ENCODE results near the gene TBL1XR1.
"Not testable (repeated sequence)": the region's sequence is repeated elsewhere in the genome, so short reads cannot be mapped to it uniquely, and the experiment has no call there.

Gene TBL1XR1

DNA sequence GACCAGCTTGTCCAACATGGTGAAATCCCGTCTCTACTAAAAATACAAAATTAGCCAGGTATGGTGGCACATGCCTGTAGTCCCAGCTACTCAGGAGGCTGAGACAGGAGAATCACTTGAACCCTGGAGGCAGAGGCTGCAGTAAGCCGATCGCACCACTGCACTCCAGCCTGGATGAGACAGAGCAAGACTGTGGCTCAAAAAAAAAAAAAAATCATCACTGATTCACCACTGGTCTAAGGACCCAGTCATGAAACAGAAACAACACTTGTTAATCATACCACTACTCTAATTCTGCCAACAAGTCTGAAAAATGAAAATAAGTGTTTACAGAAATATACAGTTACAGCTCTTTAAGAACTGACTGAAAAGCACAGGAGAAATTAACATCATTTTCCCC lies 12.7 kb downstream of the TBL1XR1 start:
- H3K27me3 Mint-ChIP-seq; H3K9me3 Mint-ChIP-seq; intact Hi-C loops (cut with micrococcal nuclease); H3K27ac Mint-ChIP-seq; H3K36me3 Mint-ChIP-seq (ENCODE audit: low read depth); H3K4me3 Mint-ChIP-seq: not testable (repeated sequence)
- H3K4me1 Mint-ChIP-seq (ENCODE audit: low read depth): peaks cover 57% of the 10 kb centered on the region

GRCh38 chr3:177182352-177182751 lies 14.9 kb downstream of the TBL1XR1 start:
- Mint-ChIP-seq H3K27me3 (no peaks in the 10 kb centered on the region), H3K36me3 (ENCODE audit: low read depth) (peaks cover 14% of the 10 kb centered on the region), H3K4me3 (no peak overlapping the region), H3K4me1 (ENCODE audit: low read depth) (peaks cover 65% of the 10 kb centered on the region), H3K27ac (no peak overlapping the region), H3K9me3 (no peaks in the 10 kb centered on the region)
- intact Hi-C loops (cut with micrococcal nuclease): no loop called here

DNA sequence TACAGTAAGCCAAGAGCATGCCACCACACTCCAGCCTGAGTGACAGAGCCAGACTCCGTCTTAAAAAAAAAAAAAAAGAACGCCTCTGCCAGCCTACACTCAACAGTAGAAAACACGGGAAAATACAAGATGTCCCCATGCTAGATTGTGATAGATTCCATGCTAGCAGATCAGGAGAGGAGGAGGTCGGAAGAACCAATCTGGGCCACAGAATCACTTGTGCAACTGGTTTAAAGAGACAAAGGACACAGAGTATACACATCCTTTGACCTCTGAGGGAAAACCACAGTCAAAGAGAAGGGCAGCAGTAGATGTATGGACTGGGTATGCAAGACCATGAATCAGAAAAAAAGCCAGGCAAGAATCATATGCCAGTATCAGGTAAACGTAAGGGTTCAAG lies 15.9 kb downstream of the TBL1XR1 start:
- H3K27ac Mint-ChIP-seq: peak overlapping the region; percentile 26
- peaks cover 23% of the 10 kb centered on the region for H3K36me3 Mint-ChIP-seq (ENCODE audit: low read depth)
- no peaks in the 10 kb centered on the region for H3K27me3 Mint-ChIP-seq
- peaks cover 60% of the 10 kb centered on the region for H3K4me1 Mint-ChIP-seq (ENCODE audit: low read depth)
- intact Hi-C loops (cut with micrococcal nuclease): no loop called here
- H3K4me3 Mint-ChIP-seq: no peak overlapping the region
- no peaks in the 10 kb centered on the region for H3K9me3 Mint-ChIP-seq

DNA sequence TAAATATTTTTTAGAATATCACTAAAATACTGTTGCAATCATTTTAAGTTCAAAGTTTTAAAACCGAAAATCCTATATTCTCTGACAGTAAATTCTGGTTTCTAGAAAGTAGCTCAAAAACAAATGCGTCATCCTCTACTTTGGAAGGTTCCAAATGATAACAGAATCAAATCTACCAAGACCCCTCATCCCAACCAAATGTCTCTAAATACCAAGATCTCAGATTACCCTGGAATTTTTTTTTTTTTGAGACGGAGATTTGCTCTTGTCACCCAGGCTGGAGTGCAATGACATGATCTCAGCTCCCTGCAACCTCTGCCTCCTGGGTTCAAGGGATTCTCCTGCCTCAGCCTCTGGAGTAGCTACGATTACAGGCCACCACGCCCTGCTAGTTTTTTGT lies 16.8 kb downstream of the TBL1XR1 start:
- Mint-ChIP-seq H3K27ac (peak overlapping the region; percentile 49), H3K36me3 (ENCODE audit: low read depth) (peaks cover 23% of the 10 kb centered on the region), H3K4me1 (ENCODE audit: low read depth) (peaks cover 60% of the 10 kb centered on the region), H3K9me3 (no peaks in the 10 kb centered on the region), H3K27me3 (no peaks in the 10 kb centered on the region), H3K4me3 (no peak overlapping the region)
- intact Hi-C loops (cut with micrococcal nuclease): no loop called here

- Mint-ChIP-seq H3K9me3 (no peaks in the 10 kb centered on the region), H3K36me3 (ENCODE audit: low read depth) (peaks cover 23% of the 10 kb centered on the region), H3K27me3 (no peaks in the 10 kb centered on the region), H3K4me1 (ENCODE audit: low read depth) (peaks cover 56% of the 10 kb centered on the region), H3K27ac (peak overlapping the region; percentile 49), H3K4me3 (no peak overlapping the region)
- intact Hi-C loops (cut with micrococcal nuclease): no loop called here
These were observed 17.8 kb downstream of the TBL1XR1 start for GRCh38 chr3:177179281-177180067.

DNA sequence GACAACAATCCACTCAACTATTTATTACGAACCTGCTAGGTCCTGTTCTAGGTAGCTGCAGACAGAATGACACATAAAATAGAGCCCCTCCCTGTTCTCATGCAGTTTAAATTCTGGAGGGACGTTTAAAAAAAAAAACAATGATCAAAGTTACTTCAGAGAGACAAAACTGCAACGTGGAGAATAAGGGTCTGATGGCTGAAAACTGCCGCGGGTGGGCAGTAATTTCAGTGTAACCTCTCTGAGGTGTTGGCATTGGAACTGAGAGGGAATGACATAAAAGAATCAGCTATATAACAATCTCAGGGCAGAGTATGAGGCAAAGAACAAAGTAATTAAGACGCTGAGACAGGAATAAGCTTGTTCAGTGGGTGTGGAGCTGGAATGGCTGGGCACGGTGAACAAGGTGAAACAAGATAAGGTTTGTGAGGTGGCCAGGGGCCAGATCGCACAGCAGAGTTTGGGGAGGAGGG lies 19.5 kb downstream of the TBL1XR1 start:
- H3K27ac Mint-ChIP-seq: peak overlapping the region; percentile 23
- intact Hi-C loops (cut with micrococcal nuclease): no loop called here
- no peaks in the 10 kb centered on the region for H3K9me3 Mint-ChIP-seq
- H3K27me3 Mint-ChIP-seq: no peaks in the 10 kb centered on the region
- H3K36me3 Mint-ChIP-seq (ENCODE audit: low read depth): peaks cover 29% of the 10 kb centered on the region
- H3K4me1 Mint-ChIP-seq (ENCODE audit: low read depth): peaks cover 71% of the 10 kb centered on the region
- no peak overlapping the region for H3K4me3 Mint-ChIP-seq

GRCh38 chr3:177174607-177175170 lies 22.6 kb downstream of the TBL1XR1 start:
- Mint-ChIP-seq H3K27ac (no peak overlapping the region), H3K36me3 (ENCODE audit: low read depth) (peaks cover 47% of the 10 kb centered on the region), H3K27me3 (no peaks in the 10 kb centered on the region), H3K9me3 (no peaks in the 10 kb centered on the region), H3K4me1 (ENCODE audit: low read depth) (peaks cover 58% of the 10 kb centered on the region), H3K4me3 (no peak overlapping the region)
- intact Hi-C loops (cut with micrococcal nuclease): no loop called here

DNA sequence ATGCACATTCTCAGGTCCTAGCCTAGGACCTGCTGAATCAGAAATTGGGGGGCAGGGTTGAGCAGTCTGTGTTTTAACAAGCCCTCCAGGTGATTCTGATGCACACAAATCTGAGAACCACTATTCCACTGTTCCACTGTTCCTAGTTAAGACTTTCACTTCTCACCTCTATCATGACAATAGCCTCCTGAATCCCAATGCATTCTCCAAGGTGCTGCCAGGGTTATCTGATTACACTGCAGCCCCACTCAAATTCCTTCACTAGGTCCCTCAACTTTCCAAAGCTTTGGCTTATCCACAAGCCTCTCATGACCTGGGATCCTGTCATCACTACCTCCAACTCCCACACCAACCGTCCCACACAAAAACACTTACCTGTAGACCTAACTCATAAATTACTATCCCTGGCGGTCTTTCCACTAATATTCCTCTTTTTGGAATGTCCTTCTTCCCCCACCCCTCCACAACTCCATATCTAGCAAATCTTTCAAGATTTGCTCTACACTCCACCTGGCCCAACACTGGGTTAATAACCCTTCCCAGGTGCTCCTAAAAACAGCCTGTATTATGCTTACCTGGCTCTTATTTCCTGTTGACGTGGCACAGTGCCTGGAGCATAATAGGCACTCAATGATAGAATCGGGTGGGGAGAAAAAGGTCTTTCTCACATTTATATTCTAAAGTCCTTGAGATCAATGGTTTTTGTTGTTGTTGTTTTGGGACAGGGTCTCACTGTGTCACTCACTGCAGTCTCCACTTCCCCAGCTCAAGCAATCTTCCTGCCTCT lies 27.2 kb downstream of the TBL1XR1 start:
- intact Hi-C loops (cut with micrococcal nuclease): no loop called here
- H3K9me3 Mint-ChIP-seq: peaks cover 15% of the 10 kb centered on the region
- H3K36me3 Mint-ChIP-seq (ENCODE audit: low read depth): peaks cover 50% of the 10 kb centered on the region
- H3K27me3 Mint-ChIP-seq: no peaks in the 10 kb centered on the region
- no peak overlapping the region for H3K4me3 Mint-ChIP-seq
- no peak overlapping the region for H3K27ac Mint-ChIP-seq
- peaks cover 47% of the 10 kb centered on the region for H3K4me1 Mint-ChIP-seq (ENCODE audit: low read depth)

GRCh38 chr3:177168431-177168830 lies 28.9 kb downstream of the TBL1XR1 start:
- H3K4me1 Mint-ChIP-seq (ENCODE audit: low read depth): peaks cover 35% of the 10 kb centered on the region
- H3K36me3 Mint-ChIP-seq (ENCODE audit: low read depth): peaks cover 61% of the 10 kb centered on the region
- peaks cover 15% of the 10 kb centered on the region for H3K9me3 Mint-ChIP-seq
- no peaks in the 10 kb centered on the region for H3K27me3 Mint-ChIP-seq
- intact Hi-C loops (cut with micrococcal nuclease): no loop called here
- H3K4me3 Mint-ChIP-seq: no peak overlapping the region
- H3K27ac Mint-ChIP-seq: no peak overlapping the region

DNA sequence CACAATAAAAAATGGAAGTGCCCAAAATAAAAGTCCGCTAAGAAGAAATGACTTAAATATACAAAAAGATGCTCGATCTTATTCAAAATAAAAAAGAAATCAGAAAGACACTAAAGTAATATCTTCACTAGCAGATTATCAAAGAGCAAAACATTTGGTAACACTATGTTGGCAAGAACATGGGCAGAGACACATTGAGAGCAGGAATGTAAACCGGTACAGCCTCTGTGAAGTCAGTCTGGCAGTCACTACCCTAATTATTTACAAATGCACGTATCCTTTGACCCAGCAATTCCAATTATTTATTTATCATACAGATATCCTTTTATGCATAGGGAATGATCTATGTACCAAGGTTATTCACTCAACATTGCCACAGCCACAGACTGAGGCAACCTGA lies 34.5 kb downstream of the TBL1XR1 start:
- Mint-ChIP-seq H3K9me3 (peaks cover 15% of the 10 kb centered on the region), H3K4me3 (no peak overlapping the region), H3K27ac (no peak overlapping the region), H3K27me3 (no peaks in the 10 kb centered on the region), H3K4me1 (ENCODE audit: low read depth) (peaks cover 12% of the 10 kb centered on the region), H3K36me3 (ENCODE audit: low read depth) (peaks cover 59% of the 10 kb centered on the region)
- intact Hi-C loops (cut with micrococcal nuclease): no loop called here

- intact Hi-C loops (cut with micrococcal nuclease); H3K9me3 Mint-ChIP-seq; H3K27ac Mint-ChIP-seq; H3K4me3 Mint-ChIP-seq; H3K27me3 Mint-ChIP-seq: not testable (repeated sequence)
- peaks cover 12% of the 10 kb centered on the region for H3K4me1 Mint-ChIP-seq (ENCODE audit: low read depth)
- H3K36me3 Mint-ChIP-seq (ENCODE audit: low read depth): peaks cover 52% of the 10 kb centered on the region
These were observed 35.7 kb downstream of the TBL1XR1 start for GRCh38 chr3:177161603-177162002.

DNA sequence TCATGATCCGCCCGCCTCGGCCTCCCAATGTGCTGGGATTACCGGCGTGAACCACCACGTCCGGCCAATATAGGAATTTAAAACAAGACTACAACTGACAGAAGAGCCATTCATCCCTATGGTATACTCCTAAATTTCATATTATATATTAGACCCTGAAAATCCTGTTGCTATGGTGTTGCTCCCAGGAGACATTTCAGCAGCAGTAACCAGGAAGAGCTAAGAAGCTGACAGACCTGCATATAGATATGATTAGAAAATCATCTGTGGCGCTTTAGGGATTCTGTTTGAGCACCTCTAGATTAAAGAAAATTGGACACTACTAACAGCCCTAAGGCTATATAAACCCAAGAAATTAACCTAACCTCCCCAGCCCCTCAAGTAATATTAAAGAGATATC lies 38.8 kb downstream of the TBL1XR1 start:
- no peaks in the 10 kb centered on the region for H3K27me3 Mint-ChIP-seq

DNA sequence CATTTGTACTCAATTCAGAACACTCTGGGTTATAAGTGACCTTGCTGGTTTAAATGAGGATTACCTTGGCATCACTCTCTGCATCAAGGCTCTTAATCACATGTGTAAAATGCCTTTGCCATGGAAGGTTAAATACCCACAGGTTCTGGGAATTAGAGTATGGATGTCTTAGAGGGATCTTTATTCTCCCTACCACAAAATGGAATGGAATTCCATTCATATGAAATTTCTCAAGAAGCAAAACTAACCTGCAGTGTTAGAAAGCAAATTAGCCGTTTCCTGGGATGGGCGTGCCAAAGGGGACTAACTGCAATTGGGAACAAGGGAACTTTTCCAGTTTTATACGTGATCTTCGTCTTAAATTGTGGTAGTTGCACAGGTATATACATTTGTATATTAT lies 39.8 kb downstream of the TBL1XR1 start:
- Mint-ChIP-seq H3K27ac (no peak overlapping the region), H3K36me3 (ENCODE audit: low read depth) (peaks cover 31% of the 10 kb centered on the region), H3K27me3 (no peaks in the 10 kb centered on the region), H3K9me3 (no peaks in the 10 kb centered on the region), H3K4me1 (ENCODE audit: low read depth) (peaks cover 16% of the 10 kb centered on the region), H3K4me3 (no peak overlapping the region)
- intact Hi-C loops (cut with micrococcal nuclease): no loop called here

More for the DNA sequence above, 38.8 kb downstream of the TBL1XR1 start:
- Mint-ChIP-seq H3K4me3 (no peak overlapping the region), H3K36me3 (ENCODE audit: low read depth) (peaks cover 40% of the 10 kb centered on the region), H3K4me1 (ENCODE audit: low read depth) (peaks cover 12% of the 10 kb centered on the region), H3K9me3 (no peaks in the 10 kb centered on the region), H3K27ac (no peak overlapping the region)
- intact Hi-C loops (cut with micrococcal nuclease): no loop called here

- Mint-ChIP-seq H3K27me3 (no peaks in the 10 kb centered on the region), H3K27ac (peak overlapping the region; percentile 65)
- intact Hi-C loops (cut with micrococcal nuclease): no loop called here
These were observed 42.5 kb downstream of the TBL1XR1 start for GRCh38 chr3:177154733-177155132.

More at GRCh38 chr3:177154733-177155132, 42.5 kb downstream of the TBL1XR1 start:
- Mint-ChIP-seq H3K36me3 (ENCODE audit: low read depth) (peaks cover 4% of the 10 kb centered on the region), H3K4me3 (no peak overlapping the region), H3K4me1 (ENCODE audit: low read depth) (peaks cover 29% of the 10 kb centered on the region), H3K9me3 (no peaks in the 10 kb centered on the region)
